ENCODE measurements around the gene CYB561A3. TPM values are rescaled to one million over a fixed set of nuclear protein-coding genes. Genes with fewer than 3 reads are reported as not detected.

Gene CYB561A3
- total RNA-seq, 4 donors from 2014 or later, result 68.1 to 157 (median 93.6) TPM

DNA sequence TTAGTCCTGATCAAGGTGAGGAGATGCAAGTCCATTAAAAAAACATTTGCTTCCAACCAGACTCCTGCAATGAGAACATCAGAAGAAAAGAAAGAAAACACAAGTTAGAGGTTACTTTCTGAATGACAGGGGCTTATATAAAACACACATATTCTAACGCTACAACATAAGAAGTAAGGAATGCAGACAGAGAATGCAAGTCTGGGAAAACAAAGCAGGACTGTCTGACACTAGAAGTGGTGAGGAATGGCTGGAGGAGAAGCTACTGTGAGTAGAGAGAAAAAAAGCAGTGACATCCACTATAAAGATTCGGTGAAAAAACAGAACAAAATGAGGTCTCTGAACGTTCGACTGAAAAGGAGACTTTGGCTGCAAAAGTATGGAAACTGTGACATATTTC lies 43.0 kb upstream of the CYB561A3 start:
- Histone ChIP-seq H3K36me3 (peaks cover 0 to 68% (median 26%) of the 10 kb centered on the region in 4 donors), H3K27ac (no peak overlapping the region), H3K4me1 (no peaks in the 10 kb centered on the region), H3K4me3 (no peak overlapping the region), H3K9me3 (no peaks in the 10 kb centered on the region), H3K27me3 (no peaks in the 10 kb centered on the region)
- DNase-seq, result no peak
- no peak for TF ChIP-seq POLR2AphosphoS5 (IDR thresholded peaks at IDR 0.05)
- TF ChIP-seq POLR2A (IDR thresholded peaks at IDR 0.05), result no peak
- no peak for TF ChIP-seq CTCF (IDR thresholded peaks at IDR 0.05)
- TF ChIP-seq EP300 (IDR thresholded peaks at IDR 0.05; ENCODE audit: low read depth), result no peak
- intact Hi-C loops (cut with DNase I; ENCODE audit: low total_unique reads) (no loop called here), in situ Hi-C loops (cut with MboI; ENCODE audit: low pct_ligation_motif_present in 1 of 4, low pct_unique_long_range_greater_than_20kb in 1 of 4, low sequenced_read_pairs in 3 of 4) (no loop called here)
- WGBS, 2 donors (ENCODE audit: low coverage in 1 of 2), result 80% methylated on average over 4 of the region's 4 CpGs

DNA sequence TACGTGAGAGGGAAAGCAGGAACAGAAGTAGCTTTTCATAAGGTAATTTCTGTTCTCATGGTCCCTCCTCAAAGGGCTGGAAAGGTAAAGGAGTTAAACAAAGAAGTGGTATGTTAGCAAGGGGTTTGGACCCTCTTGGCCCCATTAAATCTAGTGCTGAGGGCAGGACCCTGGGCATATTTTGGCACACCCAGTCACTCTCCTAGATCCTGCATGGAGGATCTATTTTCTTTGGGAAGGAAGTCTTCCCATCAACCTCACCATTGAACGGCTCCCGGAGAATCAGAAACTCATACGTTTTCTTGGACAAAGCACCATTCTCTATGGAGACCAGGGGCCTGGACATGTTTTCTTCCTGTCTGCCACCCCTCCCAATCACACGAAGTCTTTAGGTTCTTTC lies 42.4 kb upstream of the CYB561A3 start:
- 88% methylated on average over 5 of the region's 5 CpGs; no CpG with 5 or more reads in 1 of the 2 donors for whole genome bisulfite sequencing, 2 donors (ENCODE audit: low coverage in 1 of 2)
- in situ Hi-C loops (cut with MboI; ENCODE audit: low pct_ligation_motif_present in 1 of 4, low pct_unique_long_range_greater_than_20kb in 1 of 4, low sequenced_read_pairs in 3 of 4), result no loop called here
- no peaks in the 10 kb centered on the region for H3K27me3 ChIP-seq
- H3K27ac ChIP-seq, result no peak overlapping the region
- TF ChIP-seq POLR2AphosphoS5 (IDR thresholded peaks at IDR 0.05) (no peak), POLR2A (IDR thresholded peaks at IDR 0.05) (no peak), CTCF (IDR thresholded peaks at IDR 0.05) (no peak), EP300 (IDR thresholded peaks at IDR 0.05; ENCODE audit: low read depth) (no peak)
- DNase-seq, result no peak
- H3K4me3 ChIP-seq, result no peak overlapping the region
- H3K36me3 ChIP-seq, result peaks cover 0 to 63% (median 24%) of the 10 kb centered on the region in 4 donors
- intact Hi-C loops (cut with DNase I; ENCODE audit: low total_unique reads), result no loop called here
- H3K9me3 ChIP-seq, result no peaks in the 10 kb centered on the region
- no peaks in the 10 kb centered on the region for H3K4me1 ChIP-seq

DNA sequence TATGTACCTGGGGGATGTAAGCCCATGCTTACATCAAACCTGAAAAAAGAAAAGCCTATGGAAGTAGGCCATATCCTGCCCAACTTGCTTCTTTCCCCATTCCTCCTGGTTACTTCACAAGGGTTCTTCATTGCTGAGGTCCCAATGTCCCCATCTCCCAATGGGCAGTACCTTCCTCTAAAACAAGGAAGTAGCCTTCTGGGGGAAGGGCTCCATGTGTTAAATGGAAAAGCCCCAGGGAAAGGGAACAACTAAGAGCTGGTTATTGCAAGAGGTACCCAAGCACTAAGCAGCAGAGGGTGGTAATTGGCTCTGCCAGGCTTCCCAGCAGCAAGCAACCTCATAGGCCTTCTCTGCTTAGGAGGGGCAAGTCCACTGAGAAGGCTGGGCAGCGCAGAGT lies 42.0 kb upstream of the CYB561A3 start:
- Histone ChIP-seq H3K4me3 (no peak overlapping the region), H3K27me3 (no peaks in the 10 kb centered on the region), H3K4me1 (no peaks in the 10 kb centered on the region), H3K36me3 (peaks cover 0 to 58% (median 22%) of the 10 kb centered on the region in 4 donors), H3K9me3 (no peaks in the 10 kb centered on the region), H3K27ac (no peak overlapping the region)
- in situ Hi-C loops (cut with MboI; ENCODE audit: low pct_ligation_motif_present in 1 of 4, low pct_unique_long_range_greater_than_20kb in 1 of 4, low sequenced_read_pairs in 3 of 4) (no loop called here), intact Hi-C loops (cut with DNase I; ENCODE audit: low total_unique reads) (no loop called here)
- DNase-seq, result no peak
- TF ChIP-seq POLR2A (IDR thresholded peaks at IDR 0.05) (no peak), EP300 (IDR thresholded peaks at IDR 0.05; ENCODE audit: low read depth) (no peak), POLR2AphosphoS5 (IDR thresholded peaks at IDR 0.05) (no peak), CTCF (IDR thresholded peaks at IDR 0.05) (no peak)
- WGBS, 2 donors (ENCODE audit: low coverage in 1 of 2), result 100% methylated on average over 1 of the region's 1 CpG; no CpG with 5 or more reads in 1 of the 2 donors

DNA sequence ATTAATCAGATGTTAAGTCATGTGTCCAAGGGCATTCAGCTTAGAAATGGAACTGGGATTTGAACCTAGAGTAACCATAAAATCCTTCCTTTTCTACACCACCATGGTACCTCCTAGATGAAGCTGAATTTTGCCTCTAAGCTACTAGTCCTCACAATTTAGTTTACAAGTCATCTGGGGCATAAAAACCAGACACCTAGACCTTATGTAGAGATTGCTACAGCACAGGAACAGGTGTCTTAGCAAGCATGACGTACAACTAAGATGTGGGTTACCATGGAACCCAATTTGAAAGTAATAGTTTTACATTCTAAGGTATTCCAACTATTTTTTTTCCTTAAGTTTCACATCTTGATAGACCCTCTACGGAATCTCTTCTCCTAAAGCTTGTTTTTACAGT lies 39.9 kb upstream of the CYB561A3 start:
- no peak for DNase-seq
- peaks cover 0 to 45% (median 20%) of the 10 kb centered on the region in 4 donors for H3K36me3 ChIP-seq
- in situ Hi-C loops (cut with MboI; ENCODE audit: low pct_ligation_motif_present in 1 of 4, low pct_unique_long_range_greater_than_20kb in 1 of 4, low sequenced_read_pairs in 3 of 4) (no loop called here), intact Hi-C loops (cut with DNase I; ENCODE audit: low total_unique reads) (no loop called here)
- no peaks in the 10 kb centered on the region for H3K9me3 ChIP-seq
- no peak for TF ChIP-seq EP300 (IDR thresholded peaks at IDR 0.05; ENCODE audit: low read depth)
- TF ChIP-seq CTCF (IDR thresholded peaks at IDR 0.05), result no peak
- TF ChIP-seq POLR2A (IDR thresholded peaks at IDR 0.05), result no peak
- TF ChIP-seq POLR2AphosphoS5 (IDR thresholded peaks at IDR 0.05), result no peak
- H3K4me1 ChIP-seq, result no peaks in the 10 kb centered on the region
- H3K4me3 ChIP-seq, result no peak overlapping the region
- H3K27ac ChIP-seq, result no peak overlapping the region
- WGBS, 2 donors (ENCODE audit: low coverage in 1 of 2), result 95 to 100% methylated on average over 1 to 2 of the region's 2 CpGs
- H3K27me3 ChIP-seq, result no peaks in the 10 kb centered on the region
